HG02884 (cell line): ENCODE data around the gene APPL2.

Experiments used
- ATAC-seq: cut with Tn5 transposase; IDR thresholded peaks from one replicate; pipeline ENCODE4 v1.9.1; 2021; ENCODE audit warnings: mild to moderate bottlenecking, moderate library complexity; ENCODE audit not compliant: unreplicated experiment

The APPL2 gene, protein sequence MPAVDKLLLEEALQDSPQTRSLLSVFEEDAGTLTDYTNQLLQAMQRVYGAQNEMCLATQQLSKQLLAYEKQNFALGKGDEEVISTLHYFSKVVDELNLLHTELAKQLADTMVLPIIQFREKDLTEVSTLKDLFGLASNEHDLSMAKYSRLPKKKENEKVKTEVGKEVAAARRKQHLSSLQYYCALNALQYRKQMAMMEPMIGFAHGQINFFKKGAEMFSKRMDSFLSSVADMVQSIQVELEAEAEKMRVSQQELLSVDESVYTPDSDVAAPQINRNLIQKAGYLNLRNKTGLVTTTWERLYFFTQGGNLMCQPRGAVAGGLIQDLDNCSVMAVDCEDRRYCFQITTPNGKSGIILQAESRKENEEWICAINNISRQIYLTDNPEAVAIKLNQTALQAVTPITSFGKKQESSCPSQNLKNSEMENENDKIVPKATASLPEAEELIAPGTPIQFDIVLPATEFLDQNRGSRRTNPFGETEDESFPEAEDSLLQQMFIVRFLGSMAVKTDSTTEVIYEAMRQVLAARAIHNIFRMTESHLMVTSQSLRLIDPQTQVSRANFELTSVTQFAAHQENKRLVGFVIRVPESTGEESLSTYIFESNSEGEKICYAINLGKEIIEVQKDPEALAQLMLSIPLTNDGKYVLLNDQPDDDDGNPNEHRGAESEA

DNA sequence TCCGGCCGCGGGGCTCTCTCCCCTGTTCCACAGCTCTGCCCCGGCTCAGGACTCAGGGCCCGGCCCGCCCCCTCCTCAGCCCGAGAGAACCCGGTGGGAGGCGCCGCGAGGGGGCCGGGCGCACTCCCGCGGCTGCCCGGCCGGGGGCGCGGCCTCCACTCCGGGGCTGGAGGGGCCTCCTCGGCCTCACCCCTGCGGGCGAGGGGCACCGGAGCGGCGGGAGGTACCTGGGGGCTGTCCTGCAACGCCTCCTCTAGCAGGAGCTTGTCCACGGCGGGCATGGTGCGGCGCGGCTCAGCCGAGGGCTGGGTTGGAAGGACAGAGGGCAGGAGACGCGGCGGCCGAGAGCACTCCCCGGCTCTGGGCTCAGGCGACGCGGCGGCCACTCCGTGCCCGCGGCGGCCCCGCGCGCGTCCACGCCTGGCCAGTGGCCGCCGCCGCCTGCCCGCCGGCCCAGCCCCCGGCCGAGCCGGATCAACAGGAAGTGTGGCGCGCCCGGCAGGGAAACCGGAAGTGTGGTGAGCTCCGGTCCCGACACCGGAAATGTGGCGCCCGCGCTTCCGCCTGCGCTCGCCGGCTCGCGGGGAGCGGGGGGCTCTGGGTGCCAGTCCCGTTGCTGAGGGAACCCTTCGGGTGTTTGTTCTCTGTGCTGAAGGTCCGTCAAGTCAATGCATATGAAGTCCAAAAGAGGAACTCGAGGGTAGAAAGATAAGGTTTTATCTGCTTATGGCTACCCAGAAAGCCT is at the start of gene APPL2:
Gene APPL2 (minus strand): TSS at position 443 of the 745 bp plus-strand sequence. CDS start 162 bp downstream, at position 281.
- ATAC-seq = peak; percentile 88

DNA sequence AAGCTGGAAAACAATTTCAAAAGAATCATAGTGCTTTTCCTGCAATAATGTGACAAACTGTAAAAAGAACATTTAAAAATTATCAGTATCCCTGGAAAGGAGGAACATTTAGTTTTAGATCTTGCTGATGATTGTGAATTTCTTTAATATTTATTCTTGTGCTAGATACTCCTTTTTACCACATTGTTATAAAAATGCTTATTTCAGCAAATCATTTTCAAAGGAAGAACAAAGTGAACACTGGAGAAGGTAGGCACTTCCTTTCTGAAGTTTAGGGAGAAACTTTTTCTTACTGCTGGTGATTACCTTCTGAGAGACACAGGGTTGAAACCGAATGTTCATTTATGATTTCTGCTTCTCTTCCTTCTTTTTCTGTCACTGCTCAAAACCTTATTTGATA is 49.4 kb upstream of the APPL2 start:
- ATAC-seq = no peak

DNA sequence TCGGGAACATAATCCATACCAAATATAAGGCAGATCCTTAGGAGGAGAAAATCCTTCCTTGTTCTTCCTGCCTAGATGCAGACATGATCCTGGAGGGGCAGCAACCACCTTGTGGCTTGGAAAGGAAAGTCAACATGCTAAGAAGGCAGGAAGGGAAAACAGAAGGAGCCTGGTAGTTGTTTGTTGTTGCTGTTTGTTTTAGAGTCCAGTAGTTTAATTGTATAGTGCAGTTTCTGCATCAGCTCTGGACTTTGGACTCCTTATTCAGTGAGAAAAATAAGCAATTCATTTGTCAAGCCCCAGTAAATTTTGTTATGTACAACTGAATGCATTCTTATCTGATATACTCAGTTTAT is 45.7 kb upstream of the APPL2 start:
- ATAC-seq = no peak

DNA sequence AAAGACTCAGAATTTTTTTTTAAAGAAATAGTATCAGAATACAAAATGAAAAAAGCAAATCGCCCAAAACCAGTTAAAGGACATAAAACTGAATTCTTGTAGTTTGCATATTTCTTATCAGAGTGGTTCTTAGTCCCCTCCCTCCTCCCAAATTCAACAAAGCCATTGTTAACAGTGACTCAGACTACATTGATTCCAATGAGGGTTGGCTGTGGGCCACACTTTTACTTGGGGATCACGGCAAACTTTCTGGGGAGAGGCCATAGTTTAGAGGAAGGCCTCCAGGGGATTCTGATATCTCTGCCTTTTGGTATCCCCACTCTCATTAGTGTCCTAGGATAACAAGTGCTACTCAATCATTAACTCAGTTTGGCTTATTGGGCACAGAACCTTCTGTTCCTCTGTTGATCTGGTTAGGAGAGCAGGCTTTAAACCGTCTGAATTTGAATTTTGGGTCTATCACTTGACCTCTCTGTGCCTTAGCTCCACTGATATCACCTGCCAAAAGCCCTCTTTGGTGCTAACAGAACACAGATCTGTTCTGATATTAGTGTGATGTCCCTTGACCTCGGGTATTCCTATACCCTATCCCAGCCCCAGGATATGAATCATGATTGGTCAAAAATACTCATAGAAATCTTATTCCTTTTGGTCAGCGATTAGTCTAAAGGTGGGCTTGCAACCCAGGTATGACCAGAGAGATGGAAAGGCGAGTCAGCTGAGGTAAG is 45.2 kb upstream of the APPL2 start:
- no peak for ATAC-seq

DNA sequence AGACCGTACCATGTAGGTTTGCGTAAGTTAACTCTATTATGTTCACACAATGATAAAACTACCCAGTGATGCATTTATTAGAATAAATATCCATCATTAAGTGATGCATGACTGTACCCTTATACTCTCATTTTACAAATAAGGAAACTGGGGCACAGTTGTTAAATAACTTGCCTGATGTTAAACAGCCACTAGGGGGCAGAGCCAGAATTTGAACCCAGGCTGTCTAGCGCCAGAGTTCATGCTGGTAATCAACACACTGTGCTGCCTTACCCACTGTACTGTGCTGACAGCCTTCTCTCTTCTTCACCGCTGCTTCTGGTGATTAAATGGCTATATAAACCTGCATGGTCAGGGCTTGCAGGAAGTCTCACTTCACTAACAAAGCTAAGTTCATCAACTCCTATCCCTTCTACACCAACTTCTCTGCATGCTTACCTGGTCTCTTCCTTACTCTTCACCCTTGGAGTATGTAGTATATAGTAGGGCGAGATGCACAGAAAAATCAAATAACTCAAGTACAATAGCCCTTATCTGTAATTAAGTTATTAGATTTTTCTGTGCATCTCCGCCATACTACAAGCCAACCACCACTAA is 43.6 kb upstream of the APPL2 start:
- no peak for ATAC-seq

DNA sequence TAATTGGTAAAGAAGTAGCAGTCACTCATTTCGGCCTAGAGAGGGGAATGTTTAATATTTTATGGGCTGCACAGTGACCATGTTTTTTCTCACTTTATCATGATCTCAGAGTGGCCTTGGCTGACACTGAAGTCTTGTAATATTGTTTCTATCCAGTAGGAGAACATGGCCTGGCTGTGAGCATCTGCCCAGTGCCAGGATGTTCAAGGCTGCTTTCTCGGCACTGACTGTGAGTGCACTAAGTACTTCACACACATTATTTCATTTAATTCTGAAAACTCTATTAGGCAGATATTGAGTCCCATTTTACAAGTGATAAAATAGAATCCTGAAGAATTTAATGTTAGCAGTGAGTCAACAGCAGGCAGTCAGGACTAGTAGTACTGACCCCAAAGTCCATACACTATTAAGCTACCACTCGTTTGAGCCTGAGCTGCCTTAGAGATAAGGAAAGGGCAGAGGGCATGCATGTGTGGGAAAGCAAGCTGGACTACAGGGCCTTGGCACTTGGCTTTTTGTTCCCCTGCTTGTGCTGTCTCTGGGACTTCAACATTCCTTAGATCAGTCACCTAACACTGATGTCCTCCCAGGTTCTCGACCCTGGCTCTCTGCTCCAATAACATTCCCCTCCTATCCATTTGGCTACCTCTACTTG is 42.2 kb upstream of the APPL2 start:
- ATAC-seq = no peak

DNA sequence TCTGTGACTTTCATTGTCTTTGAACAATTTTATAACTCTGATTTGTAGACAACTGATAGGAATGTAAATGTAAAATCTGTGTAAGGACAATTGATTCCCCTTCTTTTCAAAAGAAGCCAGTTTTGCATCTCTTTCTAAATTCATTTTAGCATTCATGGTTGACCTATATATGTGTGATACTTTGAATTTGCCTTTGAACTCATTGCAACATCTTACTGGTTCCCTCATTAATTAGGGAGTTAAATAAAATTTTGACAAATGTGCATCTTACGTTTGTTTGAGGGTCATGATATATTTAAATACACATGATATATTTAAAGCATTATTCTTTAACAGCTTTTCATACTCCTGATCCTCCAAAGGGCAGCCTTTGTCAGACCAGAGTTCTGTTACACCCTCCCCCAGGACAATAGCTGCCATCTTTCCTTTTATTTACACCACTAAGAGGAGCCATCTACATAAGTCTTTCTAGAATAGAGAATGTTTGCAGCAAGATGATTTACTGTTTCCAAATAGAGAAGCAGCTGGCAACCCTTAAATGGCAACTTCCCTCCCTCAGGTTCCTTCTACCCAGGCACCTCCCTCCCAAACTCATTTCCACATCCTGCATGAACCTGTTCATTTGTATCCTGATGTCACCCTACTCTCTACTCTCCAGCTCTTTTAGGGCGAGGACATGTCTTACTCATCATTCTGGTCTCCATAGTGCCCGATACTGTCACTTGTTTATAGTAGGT is 40.2 kb upstream of the APPL2 start:
- no peak for ATAC-seq

DNA sequence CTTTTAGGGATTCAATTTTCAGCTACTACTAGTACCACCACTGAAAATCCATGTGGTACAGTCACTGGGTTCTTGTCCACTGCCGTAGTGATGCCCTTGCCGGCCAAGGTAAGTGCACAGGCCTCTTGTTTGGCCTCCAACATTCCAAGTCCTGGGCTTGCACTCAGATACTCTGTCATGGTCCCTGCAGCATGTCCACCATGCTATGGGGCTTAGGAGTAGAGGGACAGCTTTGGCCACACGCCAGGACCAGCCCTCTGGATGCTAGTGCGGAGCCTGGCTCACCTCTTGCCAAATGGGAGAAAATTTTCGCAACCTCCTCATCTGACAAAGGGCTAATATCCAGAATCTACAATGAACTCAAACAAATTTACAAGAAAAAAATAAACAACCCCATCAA is 38.6 kb upstream of the APPL2 start:
- ATAC-seq = no peak

DNA sequence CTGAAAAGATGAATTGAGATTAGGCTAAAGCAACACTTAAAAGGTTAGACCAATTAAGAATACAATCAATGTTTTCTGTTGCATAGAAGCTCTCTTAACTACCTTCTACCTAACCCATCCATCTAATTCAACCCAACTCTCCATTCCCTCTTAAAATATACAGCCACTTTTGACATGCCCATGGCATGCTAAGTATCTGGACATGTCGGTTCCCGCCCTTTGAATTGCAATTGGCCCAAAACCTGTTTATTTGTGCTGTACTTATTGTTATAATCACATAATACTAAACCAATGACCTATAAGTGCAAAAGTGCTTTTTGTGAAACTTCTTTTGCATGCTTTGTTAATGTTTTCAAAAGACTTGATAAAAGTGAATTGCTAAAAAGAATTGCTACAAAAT is 37.6 kb upstream of the APPL2 start:
- no peak for ATAC-seq

DNA sequence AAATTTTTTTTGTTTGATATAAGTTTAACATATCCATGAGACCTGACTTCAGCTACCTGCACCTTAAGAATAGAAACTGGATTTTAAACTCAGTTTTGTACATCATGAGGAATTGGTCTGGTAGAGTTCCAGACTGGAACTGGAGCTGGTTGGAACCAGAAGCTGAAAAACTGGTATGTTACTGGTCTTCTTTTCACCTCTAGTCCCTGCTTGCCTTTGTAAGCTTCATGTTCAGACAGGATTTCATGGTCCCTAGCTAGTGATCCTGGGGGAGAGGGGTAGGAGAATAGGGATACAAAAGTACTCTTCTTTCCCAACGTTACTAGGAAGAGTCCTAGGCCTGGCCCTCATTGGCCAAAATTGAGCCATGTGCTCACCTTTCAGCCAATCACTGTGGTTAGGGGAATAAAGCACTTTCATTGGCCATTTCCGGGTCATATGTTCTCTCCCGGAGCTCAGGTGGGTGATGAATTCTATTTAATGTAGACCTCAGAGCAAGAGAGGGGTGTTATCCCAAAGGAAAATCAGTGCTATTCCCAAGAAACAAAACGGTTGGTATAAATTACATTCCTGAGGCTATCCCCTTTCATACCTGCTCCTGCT is 36.9 kb upstream of the APPL2 start:
- no peak for ATAC-seq

DNA sequence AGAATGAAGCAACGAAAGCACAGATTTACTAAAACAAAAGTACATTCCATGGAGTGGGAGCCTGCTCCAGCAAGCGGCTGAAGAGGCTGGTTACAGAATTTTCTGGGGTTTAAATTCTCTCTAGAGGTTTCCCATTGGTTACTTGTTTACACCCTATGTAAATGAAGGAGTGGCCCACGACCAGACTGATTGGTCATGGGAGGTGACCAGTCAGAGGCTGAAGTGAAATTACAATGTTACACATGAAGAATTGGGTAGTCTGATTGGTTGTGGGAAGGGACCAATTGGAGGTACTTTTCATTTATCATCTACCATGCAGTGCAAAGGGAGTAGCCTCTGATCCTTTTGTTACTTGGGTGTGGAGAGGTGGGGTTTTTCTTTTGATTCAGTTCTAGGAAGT is 36.2 kb upstream of the APPL2 start:
- ATAC-seq = no peak

DNA sequence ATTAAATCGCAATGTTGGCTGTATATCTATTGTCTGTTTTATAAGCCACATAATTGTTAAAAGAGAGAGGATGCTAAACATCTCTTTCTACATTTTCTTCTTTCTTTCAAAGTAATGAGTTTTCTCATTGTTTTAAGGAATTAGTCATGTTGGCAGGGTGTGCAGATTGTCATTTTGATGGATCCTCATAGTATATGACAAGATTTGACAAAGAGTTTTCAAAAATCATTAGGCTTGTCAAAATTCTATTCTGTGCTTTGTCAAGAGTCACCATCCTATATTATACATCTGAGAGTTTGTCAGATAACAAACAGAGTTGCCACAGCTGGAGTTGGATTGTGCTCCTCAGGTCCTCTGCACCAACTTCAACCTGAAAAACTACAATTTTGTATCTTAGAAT is 35.4 kb upstream of the APPL2 start:
- ATAC-seq = no peak

DNA sequence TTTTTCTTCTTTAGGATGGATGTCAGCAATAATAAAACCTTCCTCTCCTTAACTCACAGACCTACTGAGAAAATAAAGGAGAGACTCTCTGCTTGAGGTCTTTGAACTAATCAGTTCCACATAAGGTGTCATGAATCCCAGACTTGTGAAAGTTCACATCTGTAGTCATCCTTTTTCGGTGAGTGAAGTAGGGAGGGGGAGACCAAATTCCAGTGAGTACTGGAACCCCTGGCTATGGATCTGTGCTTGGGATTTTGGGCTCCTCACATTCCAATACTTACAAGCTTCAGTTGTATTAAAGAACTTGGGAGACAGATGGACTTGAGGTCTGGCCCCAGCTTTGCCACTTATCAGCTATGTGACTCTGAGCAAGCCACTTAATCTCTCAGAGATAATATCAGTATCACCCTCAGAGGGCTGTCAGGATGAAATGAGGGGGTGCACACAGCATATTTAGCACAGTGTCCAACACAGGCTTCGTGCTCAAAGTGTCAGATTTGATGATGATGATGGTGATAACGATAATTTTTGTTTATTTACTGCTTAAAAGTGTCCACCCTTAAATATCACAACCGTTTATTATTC is 34.8 kb upstream of the APPL2 start:
- no peak for ATAC-seq

DNA sequence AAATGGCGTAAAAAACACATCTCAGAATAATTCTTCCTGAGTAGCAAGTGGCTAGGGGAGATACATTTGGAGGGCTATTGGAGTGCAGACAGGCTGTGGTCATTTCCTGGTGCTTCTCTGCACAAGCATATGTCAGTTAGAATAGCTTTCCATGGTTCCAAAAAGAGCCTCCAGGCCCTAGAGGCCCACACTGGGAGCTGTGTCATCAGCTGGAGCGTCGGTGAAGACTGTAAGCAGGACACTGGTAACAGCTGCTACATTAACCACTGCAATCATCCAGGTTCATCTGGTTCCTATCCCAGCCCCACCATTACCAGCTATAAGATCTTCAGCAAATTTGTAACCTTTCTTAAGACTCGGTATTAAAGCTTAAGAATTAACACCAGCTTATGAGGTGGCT is 31.7 kb upstream of the APPL2 start:
- no peak for ATAC-seq

DNA sequence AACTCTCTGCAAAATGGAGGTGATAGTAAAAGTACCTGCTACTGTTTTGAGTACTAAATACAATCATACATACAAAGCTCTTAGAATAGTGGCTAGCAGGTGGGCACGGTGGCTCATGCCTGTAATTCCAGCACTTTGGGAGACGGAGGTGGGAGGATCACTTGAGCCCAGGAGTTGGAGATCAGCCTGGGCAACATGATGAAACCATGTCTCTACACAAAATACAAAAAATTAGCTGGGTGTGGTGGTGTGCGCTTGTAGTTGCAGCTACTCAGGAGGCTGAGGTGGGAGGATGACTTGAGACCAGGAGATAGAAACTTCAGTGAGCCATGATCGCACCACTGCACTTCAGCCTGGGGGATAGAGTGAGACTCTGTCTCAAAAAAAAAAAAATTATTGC is 28.8 kb upstream of the APPL2 start:
- ATAC-seq = no peak

DNA sequence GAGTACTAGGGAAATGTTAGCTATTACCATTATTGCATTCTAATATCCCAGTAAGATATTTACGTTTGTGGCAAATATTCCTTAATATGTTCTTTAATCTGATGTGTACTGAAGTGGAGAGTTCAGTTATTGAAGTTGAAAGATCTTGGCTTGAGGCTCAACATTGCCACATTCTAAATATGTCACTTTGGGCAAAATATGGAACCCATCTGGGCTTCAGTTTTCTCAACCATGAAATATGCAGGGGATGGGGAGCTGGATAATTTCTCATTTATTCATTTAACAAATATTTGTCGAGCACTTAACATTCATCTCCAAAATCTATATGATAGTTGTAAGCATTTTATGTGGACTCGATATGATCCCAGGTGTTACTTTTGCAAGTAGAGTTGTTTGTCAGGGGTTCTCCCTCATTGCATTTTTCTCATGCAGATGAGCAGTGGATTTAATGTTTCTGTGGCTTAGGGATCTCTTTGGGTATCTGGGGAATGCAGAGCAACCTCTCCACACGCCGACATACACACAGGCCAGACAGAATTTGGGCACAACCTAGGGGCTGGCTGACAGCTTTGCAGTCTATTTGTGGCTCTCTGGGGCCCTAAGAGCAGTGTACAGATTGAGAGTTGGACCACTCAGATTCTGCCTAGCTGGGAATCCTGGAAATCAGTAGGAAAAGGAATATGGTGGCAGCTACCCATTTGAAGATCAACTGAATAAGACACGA is 26.6 kb upstream of the APPL2 start:
- ATAC-seq = no peak

DNA sequence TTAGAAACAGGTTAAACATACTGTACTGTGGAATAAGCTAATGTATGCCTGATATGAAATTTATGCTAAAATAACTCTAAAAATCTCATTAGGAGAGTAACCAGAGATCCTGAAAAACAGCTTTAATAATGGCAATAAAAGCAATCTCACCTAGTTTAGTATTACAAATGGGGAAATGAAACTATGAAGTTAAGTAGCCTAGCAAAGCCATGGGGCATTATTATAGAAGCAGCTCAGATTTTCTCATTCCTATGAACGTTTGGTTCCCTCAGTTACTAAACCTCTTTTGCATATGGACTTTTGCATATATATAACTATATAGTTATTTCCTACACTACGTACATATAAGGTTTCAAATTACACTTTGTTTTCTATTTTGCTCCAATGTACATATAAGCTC is 25.0 kb upstream of the APPL2 start:
- no peak for ATAC-seq

DNA sequence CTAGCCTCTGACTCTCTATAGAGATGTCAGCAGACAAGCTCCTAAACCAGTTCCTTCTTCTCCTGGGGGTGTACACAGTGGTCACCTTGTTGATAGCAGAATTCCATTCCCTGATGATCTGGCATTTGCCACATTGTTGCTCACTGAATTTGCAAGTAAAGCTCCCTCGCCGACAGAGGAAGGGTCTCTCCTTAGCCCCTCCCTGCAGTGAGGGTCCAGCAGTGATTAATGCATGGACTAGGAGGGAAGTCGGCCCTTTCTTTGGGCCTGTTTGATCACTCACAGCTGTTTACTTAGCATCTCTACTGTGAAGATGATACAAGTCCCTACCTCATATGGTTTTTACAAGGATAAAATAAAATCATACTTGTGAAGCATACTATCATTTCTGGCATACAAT is 23.3 kb upstream of the APPL2 start:
- no peak for ATAC-seq
